Measurements from ENCODE around the gene CCNE1. TPM values are rescaled to one million over a fixed set of nuclear protein-coding genes. Genes with fewer than 3 reads are reported as not detected.
"Not testable (repeated sequence)": the region's sequence is repeated elsewhere in the genome, so short reads cannot be mapped to it uniquely, and the experiment has no call there.

Gene CCNE1
- total RNA-seq, 1 experiment from 2014 or later = 40.2 TPM

DNA sequence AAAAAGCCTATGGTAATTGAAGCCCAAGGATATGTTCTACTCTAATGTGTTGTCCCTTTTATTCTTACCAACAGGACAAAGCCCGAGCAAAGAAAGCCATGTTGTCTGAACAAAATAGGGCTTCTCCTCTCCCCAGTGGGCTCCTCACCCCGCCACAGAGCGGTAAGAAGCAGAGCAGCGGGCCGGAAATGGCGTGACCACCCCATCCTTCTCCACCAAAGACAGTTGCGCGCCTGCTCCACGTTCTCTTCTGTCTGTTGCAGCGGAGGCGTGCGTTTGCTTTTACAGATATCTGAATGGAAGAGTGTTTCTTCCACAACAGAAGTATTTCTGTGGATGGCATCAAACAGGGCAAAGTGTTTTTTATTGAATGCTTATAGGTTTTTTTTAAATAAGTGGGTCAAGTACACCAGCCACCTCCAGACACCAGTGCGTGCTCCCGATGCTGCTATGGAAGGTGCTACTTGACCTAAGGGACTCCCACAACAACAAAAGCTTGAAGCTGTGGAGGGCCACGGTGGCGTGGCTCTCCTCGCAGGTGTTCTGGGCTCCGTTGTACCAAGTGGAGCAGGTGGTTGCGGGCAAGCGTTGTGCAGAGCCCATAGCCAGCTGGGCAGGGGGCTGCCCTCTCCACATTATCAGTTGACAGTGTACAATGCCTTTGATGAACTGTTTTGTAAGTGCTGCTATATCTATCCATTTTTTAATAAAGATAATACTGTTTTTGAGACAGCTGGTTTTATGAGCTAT lies 12.0 kb downstream of the CCNE1 start:
- no peak overlapping the region for H3K23ac ChIP-seq (ENCODE audit: insufficient read length, low read depth, low read length)
- Mint-ChIP-seq H3K4me3 (no peak overlapping the region), H3K27me3 (ENCODE audit: low read depth) (no peaks in the 10 kb centered on the region), H3K27ac (no peak overlapping the region), H3K36me3 (ENCODE audit: insufficient read depth in 1 of 3, low read depth in 3 of 3) (peaks cover 20 to 55% (median 36%) of the 10 kb centered on the region in 3 experiments; a peak in 6 of 7 replicates), H3K9me3 (no peaks in the 10 kb centered on the region), H3K4me1 (no peaks in the 10 kb centered on the region)
- no peaks in the 10 kb centered on the region for H3K27me3 ChIP-seq (ENCODE audit: insufficient read depth, low read length)
- H3T11ph ChIP-seq (ENCODE audit: low read length) = no peak overlapping the region
- no peak overlapping the region for H3K18ac ChIP-seq (ENCODE audit: insufficient read length, low read depth, low read length)
- no peak overlapping the region for H4K91ac ChIP-seq (ENCODE audit: insufficient read length, low read depth, low read length)
- H3K23me2 ChIP-seq (ENCODE audit: insufficient read length, low read depth, low read length, poor library complexity, severe bottlenecking) = no peaks in the 10 kb centered on the region
- TF ChIP-seq, protein P1, sequence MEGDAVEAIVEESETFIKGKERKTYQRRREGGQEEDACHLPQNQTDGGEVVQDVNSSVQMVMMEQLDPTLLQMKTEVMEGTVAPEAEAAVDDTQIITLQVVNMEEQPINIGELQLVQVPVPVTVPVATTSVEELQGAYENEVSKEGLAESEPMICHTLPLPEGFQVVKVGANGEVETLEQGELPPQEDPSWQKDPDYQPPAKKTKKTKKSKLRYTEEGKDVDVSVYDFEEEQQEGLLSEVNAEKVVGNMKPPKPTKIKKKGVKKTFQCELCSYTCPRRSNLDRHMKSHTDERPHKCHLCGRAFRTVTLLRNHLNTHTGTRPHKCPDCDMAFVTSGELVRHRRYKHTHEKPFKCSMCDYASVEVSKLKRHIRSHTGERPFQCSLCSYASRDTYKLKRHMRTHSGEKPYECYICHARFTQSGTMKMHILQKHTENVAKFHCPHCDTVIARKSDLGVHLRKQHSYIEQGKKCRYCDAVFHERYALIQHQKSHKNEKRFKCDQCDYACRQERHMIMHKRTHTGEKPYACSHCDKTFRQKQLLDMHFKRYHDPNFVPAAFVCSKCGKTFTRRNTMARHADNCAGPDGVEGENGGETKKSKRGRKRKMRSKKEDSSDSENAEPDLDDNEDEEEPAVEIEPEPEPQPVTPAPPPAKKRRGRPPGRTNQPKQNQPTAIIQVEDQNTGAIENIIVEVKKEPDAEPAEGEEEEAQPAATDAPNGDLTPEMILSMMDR (conservative IDR thresholded peaks at IDR 0.05) = no peak
- no peaks in the 10 kb centered on the region for H4K20me1 ChIP-seq (ENCODE audit: control insufficient read depth, insufficient read depth, insufficient read length)
- H3K4ac ChIP-seq (ENCODE audit: low read depth, low read length) = no peak overlapping the region
- no peak overlapping the region for H3K56ac ChIP-seq (ENCODE audit: insufficient read length, low read depth, low read length)
- H3K14ac ChIP-seq (ENCODE audit: insufficient read depth, low read length) = no peak overlapping the region
- no peak overlapping the region for H4K5ac ChIP-seq (ENCODE audit: insufficient read length, low read depth, low read length)
- no peak overlapping the region for H2BK5ac ChIP-seq (ENCODE audit: insufficient read length, low read length)
- no peak overlapping the region for H2BK15ac ChIP-seq (ENCODE audit: low read depth, low read length)
- no peak overlapping the region for H2AK5ac ChIP-seq (ENCODE audit: insufficient read length, low read length)
- no peak overlapping the region for H2BK20ac ChIP-seq (ENCODE audit: low read depth, low read length, poor library complexity, severe bottlenecking)
- H3K79me1 ChIP-seq (ENCODE audit: insufficient read depth, low read depth, low read length, poor library complexity, severe bottlenecking) = no peaks in the 10 kb centered on the region
- no peak overlapping the region for H3K9ac ChIP-seq (ENCODE audit: extremely low read depth, insufficient read length, low read length)
- H3K4me2 ChIP-seq (ENCODE audit: insufficient read depth, insufficient read length, low read length) = no peak overlapping the region
- no peak overlapping the region for H3K27ac ChIP-seq (ENCODE audit: insufficient read length, low read depth, low read length)
- H3K79me2 ChIP-seq (ENCODE audit: insufficient read depth, low read length) = no peaks in the 10 kb centered on the region
- whole genome bisulfite sequencing (ENCODE audit: extremely low coverage, insufficient read length, low lambda C conversion rate) = no CpG with 5 or more reads among the region's 20 CpGs
- H3K9me3 ChIP-seq (ENCODE audit: control insufficient read depth, low read depth, low read length) = no peaks in the 10 kb centered on the region
- H3K4me1 ChIP-seq (ENCODE audit: insufficient read depth, low read length) = no peaks in the 10 kb centered on the region
- H2BK12ac ChIP-seq (ENCODE audit: insufficient read length, low read depth, low read length) = no peak overlapping the region
- no peak overlapping the region for H4K8ac ChIP-seq (replicated peaks; ENCODE audit: insufficient read length, low read depth, low read length)
- H2AFZ ChIP-seq (ENCODE audit: low read length) = no peak overlapping the region
- no peak for DNase-seq
- no peak overlapping the region for H2BK120ac ChIP-seq (ENCODE audit: low read depth, low read length, poor library complexity, severe bottlenecking)

DNA sequence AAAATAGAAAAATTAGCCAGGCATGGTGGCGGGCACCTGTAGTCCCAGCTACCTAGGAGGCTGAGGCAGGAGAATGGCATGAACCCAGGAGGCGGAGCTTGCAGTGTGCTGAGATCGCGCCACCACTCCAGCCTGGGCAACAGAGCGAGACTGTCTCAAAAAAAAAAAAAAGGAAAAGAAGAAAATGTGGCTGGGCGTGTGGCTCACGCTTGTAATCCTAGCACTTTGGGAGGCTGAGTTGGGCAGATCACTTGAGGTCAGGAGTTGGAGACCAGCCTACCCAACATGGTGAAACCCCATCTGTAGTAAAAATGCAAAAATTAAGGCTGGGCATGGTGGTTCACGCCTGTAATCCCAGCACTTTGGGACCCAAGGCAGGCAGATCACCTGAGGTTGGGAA lies 13.5 kb downstream of the CCNE1 start:
- not testable (repeated sequence) for H3K4me2 ChIP-seq (ENCODE audit: insufficient read depth, insufficient read length, low read length); H4K8ac ChIP-seq (replicated peaks; ENCODE audit: insufficient read length, low read depth, low read length); H3K18ac ChIP-seq (ENCODE audit: insufficient read length, low read depth, low read length); H3T11ph ChIP-seq (ENCODE audit: low read length); H3K4me1 Mint-ChIP-seq; H4K91ac ChIP-seq (ENCODE audit: insufficient read length, low read depth, low read length); H3K9me3 Mint-ChIP-seq; H3K4ac ChIP-seq (ENCODE audit: low read depth, low read length); H3K9ac ChIP-seq (ENCODE audit: extremely low read depth, insufficient read length, low read length); H2BK15ac ChIP-seq (ENCODE audit: low read depth, low read length); H3K79me1 ChIP-seq (ENCODE audit: insufficient read depth, low read depth, low read length, poor library complexity, severe bottlenecking); H3K23me2 ChIP-seq (ENCODE audit: insufficient read length, low read depth, low read length, poor library complexity, severe bottlenecking); H3K4me3 Mint-ChIP-seq; H3K4me1 ChIP-seq (ENCODE audit: insufficient read depth, low read length); H3K14ac ChIP-seq (ENCODE audit: insufficient read depth, low read length); H2AFZ ChIP-seq (ENCODE audit: low read length); H2BK12ac ChIP-seq (ENCODE audit: insufficient read length, low read depth, low read length); H3K27me3 ChIP-seq (ENCODE audit: insufficient read depth, low read length); H2BK120ac ChIP-seq (ENCODE audit: low read depth, low read length, poor library complexity, severe bottlenecking); H3K27ac Mint-ChIP-seq; H3K79me2 ChIP-seq (ENCODE audit: insufficient read depth, low read length); H3K23ac ChIP-seq (ENCODE audit: insufficient read length, low read depth, low read length); H2BK5ac ChIP-seq (ENCODE audit: insufficient read length, low read length); H4K5ac ChIP-seq (ENCODE audit: insufficient read length, low read depth, low read length); H3K27me3 Mint-ChIP-seq (ENCODE audit: low read depth); H3K56ac ChIP-seq (ENCODE audit: insufficient read length, low read depth, low read length); DNase-seq; H4K20me1 ChIP-seq (ENCODE audit: control insufficient read depth, insufficient read depth, insufficient read length); H3K27ac ChIP-seq (ENCODE audit: insufficient read length, low read depth, low read length); H3K9me3 ChIP-seq (ENCODE audit: control insufficient read depth, low read depth, low read length); H2BK20ac ChIP-seq (ENCODE audit: low read depth, low read length, poor library complexity, severe bottlenecking); H2AK5ac ChIP-seq (ENCODE audit: insufficient read length, low read length)
- WGBS (ENCODE audit: extremely low coverage, insufficient read length, low lambda C conversion rate) = no CpG with 5 or more reads among the region's 8 CpGs
- peaks cover 17 to 43% (median 27%) of the 10 kb centered on the region in 3 experiments; a peak in 6 of 7 replicates for H3K36me3 Mint-ChIP-seq (ENCODE audit: insufficient read depth in 1 of 3, low read depth in 3 of 3)

All from H9 (cell line).